ENCODE measurements around the gene FHIP1B.

FHIP1B gene

GRCh38 chr11:6241316-6241715, 6.9 kb upstream of the FHIP1B start:
- DNase-seq (ENCODE audit: low read depth), result no peak
- no peak overlapping the region for H3K4me3 ChIP-seq (ENCODE audit: low read depth, low read length)

GRCh38 chr11:6240781-6241180, 6.3 kb upstream of the FHIP1B start:
- no peak overlapping the region for H3K4me3 ChIP-seq (ENCODE audit: low read depth, low read length)
- no peak for DNase-seq (ENCODE audit: low read depth)

DNA sequence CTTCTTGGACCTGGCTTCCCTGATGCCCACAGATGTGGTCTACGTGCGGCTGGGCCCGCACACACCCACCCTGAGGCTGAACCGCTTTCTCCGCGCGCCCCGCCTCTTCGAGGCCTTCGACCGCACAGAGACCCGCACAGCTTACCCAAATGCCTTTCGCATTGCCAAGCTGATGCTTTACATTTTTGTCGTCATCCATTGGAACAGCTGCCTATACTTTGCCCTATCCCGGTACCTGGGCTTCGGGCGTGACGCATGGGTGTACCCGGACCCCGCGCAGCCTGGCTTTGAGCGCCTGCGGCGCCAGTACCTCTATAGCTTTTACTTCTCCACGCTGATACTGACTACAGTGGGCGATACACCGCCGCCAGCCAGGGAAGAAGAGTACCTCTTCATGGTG, 5.7 kb upstream of the FHIP1B start:
- DNase-seq (ENCODE audit: low read depth), result no peak
- no peak overlapping the region for H3K4me3 ChIP-seq (ENCODE audit: low read depth, low read length)

DNA sequence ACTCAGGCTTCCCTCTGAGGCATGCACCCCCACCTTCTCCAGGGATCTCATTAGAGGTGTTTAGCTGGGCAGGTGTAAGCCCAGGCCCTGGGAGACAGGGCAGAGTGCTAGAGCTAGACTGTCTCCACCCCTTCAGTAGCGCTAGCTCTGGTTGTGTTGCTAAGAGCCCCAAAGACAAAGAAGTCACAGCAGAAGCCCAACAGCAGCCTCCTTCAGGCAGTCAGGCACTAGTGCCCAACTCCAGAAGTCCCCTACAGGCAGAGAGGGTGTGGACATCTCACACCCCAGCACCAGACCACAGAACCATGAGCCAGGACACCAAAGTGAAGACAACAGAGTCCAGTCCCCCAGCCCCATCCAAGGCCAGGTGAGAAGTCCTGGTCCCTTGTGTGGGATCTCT, 4.5 kb upstream of the FHIP1B start, which contains the start of gene CNGA4:
TSS of gene CNGA4 (plus strand) at position 188 of the 400 bp plus-strand sequence. CDS start at position 306, 118 bp downstream.
- no peak for DNase-seq (ENCODE audit: low read depth)
- no peak within 1 kb of the TSS for H3K4me3 ChIP-seq (ENCODE audit: low read depth, low read length)

DNA sequence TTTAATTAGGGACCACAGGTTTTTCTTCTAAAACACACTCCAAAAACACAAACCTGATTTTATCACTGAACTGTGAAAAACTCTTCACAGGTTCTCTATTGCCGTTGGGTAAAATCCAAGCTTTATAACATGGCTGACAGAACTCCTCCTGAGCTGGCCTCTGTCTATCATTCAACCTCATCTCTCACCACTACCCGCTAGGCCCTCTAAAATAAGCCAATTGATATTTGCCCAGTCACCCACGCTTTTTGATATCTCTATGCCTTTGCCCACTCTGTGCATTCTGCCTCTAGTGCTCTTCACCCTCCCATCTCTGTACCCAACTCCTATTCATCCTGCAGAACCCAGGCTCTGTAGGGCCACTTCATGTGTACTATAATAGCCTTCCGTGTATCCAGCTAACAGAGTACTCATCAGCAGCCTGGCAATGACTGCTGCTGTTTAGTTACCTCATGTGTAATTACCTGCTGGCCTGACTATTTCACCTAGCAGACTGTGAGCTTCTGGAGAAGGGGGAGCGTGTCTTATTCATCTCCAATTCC, 3.4 kb upstream of the FHIP1B start:
- no peak for DNase-seq (ENCODE audit: low read depth)
- no peak overlapping the region for H3K4me3 ChIP-seq (ENCODE audit: low read depth, low read length)

DNA sequence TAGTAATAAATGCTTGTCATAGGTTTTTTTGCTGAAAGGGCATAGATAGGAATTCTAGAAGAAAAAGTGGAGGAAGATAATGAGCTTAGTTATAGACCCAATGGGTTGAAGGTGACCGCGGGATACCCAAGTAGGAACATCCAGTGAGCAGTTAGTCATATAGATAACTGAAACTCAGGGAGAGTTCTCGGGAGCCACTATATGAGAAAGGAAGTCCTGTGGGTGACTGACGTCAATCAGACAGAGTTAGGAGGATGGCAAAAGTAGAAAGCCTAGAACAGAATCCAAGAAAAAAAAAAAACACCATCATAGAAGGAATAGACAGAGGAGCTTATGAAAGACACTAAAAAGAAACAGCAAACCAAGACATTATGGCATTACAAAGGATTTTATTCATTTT, 2.8 kb upstream of the FHIP1B start:
- DNase-seq (ENCODE audit: low read depth), result no peak
- no peak overlapping the region for H3K4me3 ChIP-seq (ENCODE audit: low read depth, low read length)

GRCh38 chr11:6233984-6234386, 451 bp downstream of the FHIP1B start:
- no peak for DNase-seq (ENCODE audit: low read depth)
- H3K4me3 ChIP-seq (ENCODE audit: low read depth, low read length), result peak overlapping the region; percentile 73

DNA sequence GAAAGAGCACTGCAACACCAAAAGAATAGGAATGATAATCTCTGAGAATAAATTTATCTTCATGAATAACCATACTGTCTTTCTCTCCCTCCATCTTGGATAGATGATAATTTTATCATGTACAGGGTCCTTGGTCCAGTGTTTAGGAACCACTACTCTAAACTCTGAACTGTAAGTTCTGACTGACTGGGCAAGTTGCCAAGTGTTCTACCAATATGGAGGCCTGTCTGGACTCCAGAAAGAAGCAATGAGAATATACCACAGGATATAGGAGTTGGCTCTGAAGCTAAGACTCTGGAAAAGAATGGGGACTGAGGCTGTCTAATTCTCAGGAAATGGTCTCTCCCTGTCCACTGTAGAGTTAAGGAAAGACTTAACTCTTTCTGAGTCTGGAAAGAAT, 1.5 kb downstream of the FHIP1B start:
- H3K4me3 ChIP-seq (ENCODE audit: low read depth, low read length), result no peak overlapping the region
- no peak for DNase-seq (ENCODE audit: low read depth)

DNA sequence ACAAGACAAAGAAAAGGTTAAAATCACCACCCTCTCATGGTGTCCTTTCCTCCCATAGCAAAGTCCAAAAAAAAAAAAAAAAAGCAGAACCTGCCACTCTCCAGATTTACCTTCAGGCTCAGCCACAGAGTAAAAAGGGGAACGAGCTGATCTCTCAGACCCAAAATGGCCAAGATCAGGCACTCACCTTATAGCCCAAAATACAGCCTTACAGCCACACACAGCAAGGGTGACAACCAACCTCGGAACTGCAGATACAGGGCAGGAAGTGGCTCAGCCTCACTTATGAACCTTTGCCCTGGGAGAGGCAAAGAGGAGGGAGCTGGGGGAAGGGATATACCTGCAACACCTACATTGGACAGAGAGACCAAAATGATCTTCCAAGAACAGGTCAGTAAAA, 4.5 kb downstream of the FHIP1B start:
- DNase-seq (ENCODE audit: low read depth), result no peak
- H3K4me3 ChIP-seq (ENCODE audit: low read depth, low read length), result no peak overlapping the region

- no peak for DNase-seq (ENCODE audit: low read depth)
- no peak overlapping the region for H3K4me3 ChIP-seq (ENCODE audit: low read depth, low read length)
Observed at GRCh38 chr11:6228520-6228919, 5.9 kb downstream of the FHIP1B start.

- H3K4me3 ChIP-seq (ENCODE audit: low read depth, low read length), result no peak overlapping the region
Observed at GRCh38 chr11:6225896-6226295, 8.5 kb downstream of the FHIP1B start.

GRCh38 chr11:6225024-6225423, 9.4 kb downstream of the FHIP1B start:
- H3K4me3 ChIP-seq (ENCODE audit: low read depth, low read length), result no peak overlapping the region
- DNase-seq (ENCODE audit: low read depth), result no peak

More at GRCh38 chr11:6225896-6226295, 8.5 kb downstream of the FHIP1B start:
- DNase-seq (ENCODE audit: low read depth), result no peak

DNA sequence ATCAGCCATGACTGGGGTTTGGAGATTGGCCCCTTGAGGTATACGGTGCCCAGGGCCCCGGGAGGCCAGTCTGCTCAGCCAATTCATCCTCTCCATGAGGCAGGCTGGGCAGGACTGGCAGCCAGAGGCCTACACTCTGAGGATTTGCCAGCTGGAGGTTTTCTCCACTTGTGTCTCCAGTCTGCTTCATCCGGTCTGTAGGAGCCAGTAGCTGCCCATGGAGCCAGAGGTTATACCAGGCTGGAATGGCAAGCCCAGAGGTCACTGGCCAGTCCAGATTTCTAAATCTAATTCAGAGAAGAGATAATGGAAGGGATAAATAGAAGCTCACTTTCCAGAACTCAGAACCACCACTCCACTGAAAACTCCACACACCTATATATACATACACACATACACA, 10.0 kb downstream of the FHIP1B start:
- no peak overlapping the region for H3K4me3 ChIP-seq (ENCODE audit: low read depth, low read length)
- DNase-seq (ENCODE audit: low read depth), result no peak

DNA sequence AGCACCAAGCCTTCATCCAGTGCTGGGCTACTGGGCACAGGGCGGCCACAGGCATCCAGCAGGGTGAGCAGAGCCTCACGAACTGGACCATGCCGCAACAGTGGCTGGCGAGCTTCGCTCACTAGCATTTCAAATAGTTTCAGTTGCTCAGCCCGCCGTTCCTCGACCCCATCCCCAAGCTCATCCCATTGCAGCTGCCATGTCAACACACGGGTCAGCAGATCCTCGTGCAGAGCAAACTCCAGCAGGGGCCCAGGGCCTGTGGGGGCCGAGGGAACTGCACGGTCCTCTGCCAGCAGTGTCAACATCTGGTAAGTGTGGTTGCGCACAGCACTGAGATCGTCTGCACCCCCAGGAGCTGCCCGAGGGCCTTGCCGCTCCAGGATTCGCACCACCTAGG, 10.6 kb downstream of the FHIP1B start:
- H3K4me3 ChIP-seq (ENCODE audit: low read depth, low read length), result no peak overlapping the region
- DNase-seq (ENCODE audit: low read depth), result no peak

DNA sequence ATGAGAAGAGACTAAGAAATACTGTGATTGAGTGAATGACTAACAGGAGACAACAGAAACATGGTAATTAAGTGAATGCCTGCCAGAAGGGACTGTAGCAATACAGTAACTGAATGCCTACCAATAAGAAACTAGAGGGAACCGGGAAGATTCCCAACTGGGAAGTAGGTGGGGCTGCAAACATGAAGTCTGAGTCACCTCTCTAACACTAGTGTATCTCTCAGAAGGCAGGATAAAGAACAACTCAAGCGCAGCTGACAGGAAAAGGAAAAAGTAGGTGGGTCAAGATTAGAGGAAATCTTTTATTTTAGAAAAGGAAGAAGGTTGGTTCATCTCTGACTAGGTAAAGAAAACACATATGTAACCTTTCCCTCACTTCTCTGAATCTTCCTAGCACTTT, 15.1 kb downstream of the FHIP1B start:
- H3K4me3 ChIP-seq (ENCODE audit: low read depth, low read length), result no peak overlapping the region
- peak; percentile 78 for DNase-seq (ENCODE audit: low read depth)

DNA sequence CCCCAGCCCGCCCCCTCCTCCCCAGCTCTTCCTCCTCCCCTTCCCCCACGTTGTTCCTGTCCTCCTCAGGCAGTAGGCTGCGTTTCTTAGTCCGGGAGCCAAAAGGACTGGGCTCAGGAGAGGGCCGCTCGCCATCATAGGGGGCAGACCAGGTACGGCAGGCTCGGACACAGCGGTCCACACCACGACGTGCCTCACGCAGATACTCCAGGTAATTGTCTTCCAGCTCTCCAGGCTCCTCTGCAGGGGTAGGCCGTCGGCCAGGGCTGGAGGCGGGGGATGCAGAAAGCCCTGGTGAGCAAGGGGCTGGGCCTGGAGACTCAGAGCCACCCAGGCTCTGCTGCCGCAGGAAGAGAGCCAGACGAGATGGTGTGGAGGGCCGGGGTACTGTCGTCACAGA, 16.7 kb downstream of the FHIP1B start:
- no peak for DNase-seq (ENCODE audit: low read depth)

DNA sequence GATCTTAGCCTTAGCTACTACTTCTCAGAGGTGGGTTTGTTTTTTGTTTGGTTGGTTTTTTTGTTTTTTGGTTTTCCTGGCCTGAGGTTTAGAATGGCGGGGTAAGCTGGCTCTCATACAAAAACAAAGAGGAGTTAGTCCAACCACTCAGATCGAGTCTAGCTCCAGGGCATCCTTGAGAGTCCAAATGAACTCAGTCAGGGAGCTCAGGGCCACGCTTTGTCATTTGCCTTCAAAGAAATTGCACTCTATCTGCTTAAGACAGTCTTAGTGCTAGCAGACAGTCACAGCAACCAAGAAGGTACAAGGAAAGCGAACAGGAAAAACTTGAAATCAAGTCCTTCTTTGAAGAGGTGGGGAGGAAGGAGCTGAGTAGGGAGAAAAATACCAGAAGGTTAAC, 17.9 kb downstream of the FHIP1B start:
- DNase-seq (ENCODE audit: low read depth), result no peak
- H3K4me3 ChIP-seq (ENCODE audit: low read depth, low read length), result no peak overlapping the region

More for the DNA sequence above, 16.7 kb downstream of the FHIP1B start:
- no peak overlapping the region for H3K4me3 ChIP-seq (ENCODE audit: low read depth, low read length)

DNA sequence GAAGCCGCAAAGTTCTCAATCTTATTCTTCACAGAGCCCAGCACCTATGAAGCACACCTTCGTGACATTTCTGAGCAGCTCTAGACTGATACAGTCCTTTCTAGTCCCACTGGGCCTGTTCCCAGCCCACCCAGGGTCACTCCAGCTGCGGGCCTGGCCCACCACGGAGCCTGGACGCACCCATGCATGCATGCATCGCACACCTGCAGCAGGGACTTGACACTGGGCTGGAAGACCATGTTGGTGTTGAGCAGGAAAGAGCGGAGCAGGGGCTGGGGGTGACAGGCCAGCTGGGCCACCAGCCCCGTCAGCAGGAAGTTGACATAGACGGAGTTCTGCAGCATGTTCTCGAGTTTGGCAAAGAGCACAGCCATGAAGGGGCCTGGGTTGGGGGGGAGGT, 19.9 kb downstream of the FHIP1B start:
- H3K4me3 ChIP-seq (ENCODE audit: low read depth, low read length), result no peak overlapping the region

DNA sequence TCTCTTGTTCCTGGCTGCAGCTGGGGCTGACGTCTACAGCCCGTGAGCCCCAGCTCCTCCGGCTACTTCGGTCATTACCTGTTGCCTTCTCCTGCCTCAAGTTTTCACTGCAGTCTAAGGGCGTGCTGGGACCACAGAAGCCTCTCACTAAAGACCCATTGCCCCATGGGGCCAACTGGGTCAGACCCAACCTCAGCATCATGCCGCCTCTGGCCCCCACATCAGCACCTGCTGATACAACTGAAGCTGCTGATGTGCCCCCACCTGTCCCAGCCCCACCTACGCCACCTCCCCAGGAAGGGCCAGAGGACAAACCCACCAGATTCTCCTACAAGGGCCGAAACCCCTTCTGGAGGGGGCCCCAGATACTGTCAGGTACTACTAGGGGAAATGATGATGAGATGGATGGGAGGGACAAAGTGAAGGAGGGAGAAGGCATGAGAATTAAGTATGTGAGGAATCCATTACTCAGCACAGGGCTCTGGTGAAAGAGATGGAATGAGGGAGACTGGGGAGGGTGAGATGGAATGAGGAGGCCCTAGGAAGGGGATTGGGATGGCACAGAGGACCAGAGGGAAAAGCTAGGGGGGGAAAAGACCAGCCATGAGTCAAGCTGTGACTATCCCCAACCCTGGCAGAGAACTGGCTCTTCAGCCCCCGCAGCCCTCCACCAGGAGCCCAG, 24.0 kb downstream of the FHIP1B start:
- no peak overlapping the region for H3K4me3 ChIP-seq (ENCODE audit: low read depth, low read length)
- DNase-seq (ENCODE audit: low read depth), result no peak

More for the DNA sequence above, 19.9 kb downstream of the FHIP1B start:
- DNase-seq (ENCODE audit: low read depth), result no peak

GRCh38 chr11:6209801-6210200, 24.6 kb downstream of the FHIP1B start:
- H3K4me3 ChIP-seq (ENCODE audit: low read depth, low read length), result no peak overlapping the region
- no peak for DNase-seq (ENCODE audit: low read depth)

- no peak for DNase-seq (ENCODE audit: low read depth)
Observed at GRCh38 chr11:6206456-6207180, 27.8 kb downstream of the FHIP1B start.

More at GRCh38 chr11:6206456-6207180, 27.8 kb downstream of the FHIP1B start:
- no peak overlapping the region for H3K4me3 ChIP-seq (ENCODE audit: low read depth, low read length)

Measured in skeletal muscle cell (primary cell).